ENCODE results near the gene ENOX1. TPM values are rescaled to one million over a fixed set of nuclear protein-coding genes. Genes with fewer than 3 reads are reported as not detected.
"Not testable (repeated sequence)": the region's sequence is repeated elsewhere in the genome, so short reads cannot be mapped to it uniquely, and the experiment has no call there.

ENOX1 gene
- polyA plus RNA-seq, 5 donors: 5.4 to 8.7 (median 6.1) TPM

DNA sequence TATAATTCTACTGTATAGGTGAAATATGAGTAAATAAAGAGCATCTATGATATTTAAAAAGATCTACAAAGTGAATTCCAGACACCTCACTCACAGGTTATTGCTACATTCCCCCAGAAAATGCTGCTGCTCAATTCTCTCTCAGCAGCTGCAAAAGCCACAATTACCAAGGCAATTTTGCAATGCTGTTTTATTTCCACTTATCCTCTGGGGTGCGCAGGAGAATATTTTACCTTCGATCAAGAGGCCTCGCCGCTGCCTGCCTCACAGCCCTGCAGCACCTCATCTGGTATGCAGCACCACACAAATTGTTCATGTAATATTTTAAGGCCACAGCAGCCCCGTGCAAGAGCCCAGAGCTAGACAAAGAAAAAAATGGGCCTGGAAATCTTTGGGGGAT, 430.2 kb downstream of the ENOX1 start:
- no peak for DNase-seq

DNA sequence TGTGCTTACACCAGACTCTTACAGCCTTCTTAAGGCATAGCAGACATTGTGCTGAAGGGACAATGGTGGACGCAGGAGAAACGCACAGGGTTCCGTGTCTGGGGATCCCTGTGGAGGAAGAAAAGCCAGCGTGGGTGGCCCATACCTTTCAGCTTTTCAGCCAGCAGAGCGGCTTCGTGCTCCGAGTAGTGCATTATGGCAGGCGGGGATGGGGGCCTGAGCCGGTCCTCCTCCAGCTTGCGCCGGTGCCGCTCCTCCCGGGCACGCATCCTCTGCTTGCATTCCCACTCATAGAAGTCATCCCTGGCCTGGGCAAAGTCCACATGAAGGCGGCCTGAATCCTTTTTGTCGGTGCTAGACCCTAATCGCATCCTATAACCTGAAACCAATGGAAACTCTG, 431.0 kb downstream of the ENOX1 start:
- no peak for DNase-seq

DNA sequence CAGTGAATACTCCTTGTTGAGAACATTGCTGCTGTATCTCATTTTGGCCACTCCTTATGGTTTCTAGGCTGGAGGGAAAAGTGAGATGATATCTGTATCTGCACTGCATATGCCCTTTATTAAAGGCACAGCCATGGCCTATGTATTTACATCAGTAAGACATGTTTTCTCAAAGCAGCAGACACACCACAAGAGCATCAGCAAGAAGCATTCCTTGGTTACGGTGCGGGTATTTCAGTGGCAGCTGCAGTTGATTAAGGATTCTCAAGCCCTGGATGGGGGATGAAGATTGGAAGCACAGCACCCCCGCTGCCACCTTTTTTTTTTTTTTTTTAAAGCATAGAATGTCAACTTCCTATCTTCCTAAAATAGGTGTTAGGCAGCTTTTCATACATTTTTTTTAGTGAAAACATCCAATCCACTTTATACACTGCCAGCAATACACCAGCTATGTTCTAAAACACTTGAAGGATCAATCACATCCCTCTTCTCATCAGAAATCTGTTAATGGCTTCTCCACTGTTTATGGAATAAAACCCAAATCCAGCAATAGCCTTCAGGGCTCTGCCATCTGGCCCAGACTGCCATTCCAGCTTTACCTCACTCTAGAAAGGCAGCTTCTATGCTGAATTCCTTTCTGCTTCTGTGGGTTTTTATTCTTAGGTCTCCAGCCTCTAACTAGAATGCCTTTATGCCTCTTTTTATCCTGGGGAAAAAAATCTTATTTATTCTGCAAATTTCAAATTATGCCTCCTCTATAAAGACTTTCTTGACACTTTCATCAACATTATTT, 432.4 kb downstream of the ENOX1 start:
- DNase-seq: no peak

DNA sequence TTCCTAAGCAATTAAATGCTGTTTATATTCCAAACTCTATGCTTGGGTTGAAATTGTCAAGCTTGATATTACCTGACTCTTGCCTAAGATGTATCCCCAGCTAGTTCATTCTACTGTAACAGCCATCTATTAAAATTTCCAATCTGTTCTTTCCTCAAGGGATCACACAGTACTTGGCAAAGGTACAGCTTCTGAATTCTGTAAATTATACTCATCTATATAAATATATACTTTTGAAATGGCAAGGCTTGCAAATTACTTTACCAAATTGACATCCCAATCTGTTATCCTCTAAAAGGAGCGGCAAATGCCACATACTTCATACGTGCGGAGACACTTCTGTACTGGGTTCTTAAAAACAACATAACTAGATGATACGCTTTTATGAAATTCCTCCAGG, 433.1 kb downstream of the ENOX1 start:
- DNase-seq: no peak

DNA sequence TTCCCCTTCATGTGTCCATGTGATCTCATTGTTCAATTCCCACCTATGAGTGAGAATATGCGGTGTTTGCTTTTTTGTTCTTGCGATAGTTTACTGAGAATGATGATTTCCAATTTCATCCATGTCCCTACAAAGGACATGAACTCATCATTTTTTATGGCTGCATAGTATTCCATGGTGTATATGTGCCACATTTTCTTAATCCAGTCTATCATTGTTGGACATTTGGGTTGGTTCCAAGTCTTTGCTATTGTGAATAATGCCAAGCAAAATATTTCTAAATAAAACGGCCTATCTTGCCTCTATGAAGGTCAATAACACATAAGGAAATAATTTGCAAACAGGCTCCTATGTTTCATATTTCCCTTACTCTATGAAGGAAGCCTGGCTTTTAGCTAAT, 435.2 kb downstream of the ENOX1 start:
- not testable (repeated sequence) for DNase-seq

DNA sequence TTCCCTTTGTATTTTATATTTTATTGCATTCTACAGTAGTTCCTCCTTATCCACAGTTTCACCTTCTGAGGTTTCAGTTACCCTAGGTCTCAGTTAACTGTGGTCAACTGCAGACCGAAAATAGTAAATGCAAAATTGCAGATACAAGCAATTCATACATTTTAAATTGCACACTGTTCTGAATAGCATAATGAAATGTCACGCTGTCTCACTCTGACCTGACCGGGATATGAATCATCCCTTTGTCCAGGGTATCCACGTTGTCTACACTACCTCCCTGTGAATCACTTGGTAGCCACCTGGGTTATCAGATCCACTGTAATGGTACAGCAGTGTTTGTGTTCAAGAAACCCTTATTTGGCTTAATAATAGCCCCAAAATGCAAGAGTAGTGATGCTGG, 438.4 kb downstream of the ENOX1 start:
- DNase-seq: no peak

DNA sequence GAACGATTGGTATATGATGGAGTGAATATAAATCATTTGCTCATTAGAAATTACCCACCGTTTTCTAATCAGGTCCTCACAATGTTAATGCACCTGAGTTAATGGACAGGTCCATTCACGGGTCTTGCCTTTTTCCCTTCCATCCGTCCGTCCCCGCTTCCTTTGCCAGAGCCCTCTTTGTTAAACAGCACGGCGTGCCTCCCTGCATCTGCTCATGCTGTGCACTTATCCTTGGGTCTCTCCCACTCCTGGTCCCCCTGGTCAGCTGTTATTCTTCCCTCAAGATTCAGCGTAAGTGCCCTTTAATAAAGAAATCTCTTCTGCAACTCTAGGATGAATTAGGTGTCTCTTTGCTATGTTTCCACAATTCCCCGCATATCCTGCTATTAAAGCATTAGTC, 438.9 kb downstream of the ENOX1 start:
- no peak for DNase-seq

DNA sequence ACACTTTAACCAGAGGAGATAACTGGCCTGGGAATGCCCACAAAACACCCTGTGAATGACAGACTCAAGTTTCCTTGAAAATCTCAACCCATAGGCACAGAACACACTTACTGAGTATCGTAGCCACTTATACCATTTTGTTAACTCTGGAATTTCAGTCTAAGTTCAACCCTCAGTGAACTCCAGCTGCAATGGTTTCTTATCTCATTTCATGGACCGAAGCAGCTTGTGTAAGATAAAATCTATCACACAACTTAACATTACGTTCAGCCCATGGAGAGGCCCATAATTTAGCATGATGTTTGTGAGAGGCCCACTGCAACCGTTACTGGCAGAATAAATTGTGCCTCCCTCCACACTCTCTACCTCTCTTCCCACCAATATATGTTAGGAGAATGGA, 440.3 kb downstream of the ENOX1 start:
- DNase-seq: no peak

DNA sequence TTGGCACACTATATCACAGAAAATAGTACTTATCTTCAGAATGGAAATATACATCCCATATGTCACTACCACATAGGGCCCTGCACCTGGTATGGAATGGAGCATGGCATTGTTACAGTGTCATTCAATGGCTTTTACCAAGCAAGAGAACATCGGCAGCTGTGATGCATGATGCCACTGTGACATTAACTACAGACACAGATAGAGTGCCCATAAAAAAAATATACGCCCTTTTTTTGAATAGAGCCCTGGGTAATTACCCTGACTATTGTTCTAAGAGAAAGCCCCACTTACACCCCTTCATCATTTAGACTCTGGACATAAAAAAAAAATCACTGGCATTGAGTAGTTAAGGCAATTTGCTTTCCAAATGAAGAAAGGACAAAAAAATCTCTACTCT, 443.1 kb downstream of the ENOX1 start:
- DNase-seq: no peak

DNA sequence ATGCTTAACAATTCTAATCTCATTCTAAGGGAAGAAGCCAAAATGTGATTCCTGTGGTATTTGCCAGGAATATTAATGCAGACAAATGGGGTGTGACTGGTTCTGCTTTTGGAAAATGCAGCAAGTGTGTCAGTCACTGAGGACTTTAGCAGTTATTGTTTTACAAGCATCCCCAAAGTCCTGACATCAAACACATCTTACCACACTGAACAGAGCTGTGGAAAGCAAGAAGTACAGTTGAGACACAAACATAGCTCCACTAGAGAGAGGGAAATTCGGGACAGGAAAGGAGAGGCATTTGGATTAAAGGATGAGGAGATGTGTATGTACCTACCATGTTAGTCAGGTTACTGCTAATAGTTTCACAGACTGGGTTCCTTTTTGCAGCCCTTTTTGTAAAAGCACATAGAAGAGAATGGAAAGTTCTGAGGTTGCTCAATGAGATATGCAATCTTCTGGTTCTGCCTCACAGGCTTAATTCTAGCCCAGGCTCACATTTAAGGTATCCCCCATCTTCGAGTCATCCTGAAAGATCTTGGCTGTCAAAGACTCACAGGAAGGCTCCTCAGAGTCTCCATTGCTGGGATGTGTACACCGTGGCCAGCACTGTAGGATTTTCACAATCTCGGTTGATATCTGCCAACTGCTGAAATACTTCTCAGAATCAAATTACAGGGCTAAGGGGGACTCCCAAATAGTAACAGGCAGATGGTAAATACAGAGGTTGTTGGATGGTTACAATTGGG, 446.8 kb downstream of the ENOX1 start:
- no peak for DNase-seq

DNA sequence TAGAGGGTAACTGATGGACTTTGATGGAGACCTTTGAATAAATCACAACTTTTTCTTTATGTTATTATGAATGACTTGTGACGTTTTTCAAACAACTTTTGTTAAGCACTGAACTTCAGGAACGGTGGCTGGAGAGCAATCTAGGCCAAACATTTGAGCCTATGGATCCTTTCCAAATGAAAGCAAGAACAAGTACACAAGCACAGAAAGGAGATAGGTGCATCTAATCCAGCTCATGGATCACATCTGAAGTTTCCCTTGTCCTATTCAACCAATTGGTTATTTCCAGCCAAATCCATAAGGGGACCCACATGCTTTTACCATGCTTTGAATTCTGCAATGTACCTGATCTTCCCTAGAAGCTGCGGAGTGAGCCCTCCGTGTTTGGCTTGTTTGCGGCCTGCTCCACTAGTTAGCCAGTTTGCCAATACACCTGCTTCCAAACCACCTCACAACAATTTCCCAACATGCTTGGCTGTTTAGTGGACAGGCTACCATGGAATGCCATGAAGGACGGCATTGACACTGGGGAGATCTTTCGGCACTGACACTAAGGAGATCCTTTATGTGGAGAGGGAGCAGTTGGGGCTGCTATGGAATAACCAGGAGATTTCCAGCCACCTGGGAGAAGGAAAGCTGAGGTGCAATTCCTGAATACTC, 447.5 kb downstream of the ENOX1 start:
- no peak for DNase-seq

DNA sequence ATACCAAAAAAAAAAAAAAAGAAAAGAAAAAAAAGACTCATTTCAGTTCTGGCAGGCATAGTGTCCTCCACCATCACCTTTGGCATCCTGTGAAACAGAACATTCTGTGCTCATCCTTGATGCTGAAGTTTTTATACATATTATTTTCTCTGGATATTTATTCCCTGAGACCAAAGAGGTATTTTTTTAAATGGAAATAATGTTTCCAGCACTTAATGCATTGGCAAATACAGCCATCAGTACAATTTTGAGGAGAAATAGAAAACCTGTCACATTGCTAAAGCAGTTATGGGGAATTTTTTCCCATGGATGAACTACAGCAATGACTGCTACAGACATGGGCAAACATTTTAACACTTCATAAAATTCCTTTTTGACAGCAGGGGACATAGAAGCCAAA, 451.0 kb downstream of the ENOX1 start:
- DNase-seq: no peak

DNA sequence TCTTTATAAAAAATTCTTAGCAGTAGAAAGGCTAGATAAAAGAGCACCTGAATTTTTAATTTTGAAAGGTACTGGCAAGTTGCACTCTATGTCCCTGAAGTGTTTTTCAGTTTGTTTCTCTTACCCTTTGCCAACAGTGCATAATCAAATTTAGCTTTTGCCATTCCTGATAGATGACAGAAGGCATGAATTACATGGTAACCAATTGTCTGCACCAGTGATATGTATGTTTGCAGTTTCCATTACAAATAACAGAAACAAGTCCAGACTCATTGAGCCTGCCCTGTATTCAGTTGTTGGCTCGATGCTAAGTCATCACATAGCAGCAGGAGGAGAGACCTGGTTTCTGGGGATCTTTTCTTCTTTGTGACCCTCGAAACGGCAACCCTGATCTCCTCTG, 453.6 kb downstream of the ENOX1 start:
- no peak for DNase-seq

DNA sequence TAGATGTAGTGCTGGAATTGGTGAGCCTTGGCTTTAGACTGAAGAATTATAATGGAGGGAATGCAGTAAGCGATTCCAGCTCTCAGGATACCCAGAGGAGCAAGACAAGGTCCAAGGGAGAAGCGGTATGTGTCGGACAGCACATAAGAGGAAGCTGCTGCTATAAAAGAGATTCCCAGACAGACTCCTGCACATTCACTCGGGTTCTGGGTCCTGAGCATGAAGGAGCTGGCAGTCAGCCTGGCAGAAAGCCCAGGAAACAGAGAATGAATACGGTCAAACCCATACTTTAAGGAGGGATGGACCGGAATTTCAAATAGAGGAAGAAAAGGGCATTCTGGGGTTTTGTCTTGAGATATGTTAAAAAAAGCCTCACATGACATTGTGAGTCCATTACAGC, 455.1 kb downstream of the ENOX1 start:
- DNase-seq: no peak

DNA sequence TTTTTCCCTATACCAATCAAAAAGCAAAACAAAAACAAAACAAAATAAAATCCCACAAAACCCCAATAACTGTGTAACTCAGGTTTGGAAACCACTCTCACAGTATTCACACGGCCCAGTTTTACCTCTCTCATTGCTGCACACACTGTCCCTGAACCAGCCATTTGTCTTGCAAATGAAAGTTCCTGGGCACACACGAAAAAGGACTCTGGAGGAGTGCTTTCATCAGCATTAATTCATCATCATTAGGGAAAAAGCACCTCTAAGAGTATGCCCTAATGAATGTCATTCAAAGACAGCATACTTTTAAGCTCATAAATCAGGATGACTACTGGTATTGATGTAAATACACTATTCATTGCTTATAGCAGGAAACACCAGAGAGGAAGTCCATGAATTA, 457.1 kb downstream of the ENOX1 start:
- DNase-seq: no peak

DNA sequence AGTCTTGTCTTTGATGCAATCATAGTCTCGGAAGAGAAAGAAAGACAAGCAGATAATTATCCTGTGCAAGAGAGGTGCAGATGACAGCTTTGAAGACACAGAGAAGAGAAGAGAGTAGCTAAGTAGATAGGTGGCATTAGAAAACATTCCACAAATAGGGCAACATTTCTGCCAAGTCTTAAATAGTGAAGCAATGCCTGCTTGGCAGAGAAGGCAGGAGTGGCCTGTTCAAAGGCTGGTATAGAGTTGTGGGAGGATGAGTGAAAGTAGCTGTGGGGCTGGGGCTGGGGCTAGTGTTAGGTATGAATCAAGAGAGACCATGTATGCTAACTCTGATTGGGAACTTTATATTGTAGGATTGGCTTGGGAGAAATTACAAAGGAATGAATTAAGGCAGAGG, 457.9 kb downstream of the ENOX1 start:
- no peak for DNase-seq

DNA sequence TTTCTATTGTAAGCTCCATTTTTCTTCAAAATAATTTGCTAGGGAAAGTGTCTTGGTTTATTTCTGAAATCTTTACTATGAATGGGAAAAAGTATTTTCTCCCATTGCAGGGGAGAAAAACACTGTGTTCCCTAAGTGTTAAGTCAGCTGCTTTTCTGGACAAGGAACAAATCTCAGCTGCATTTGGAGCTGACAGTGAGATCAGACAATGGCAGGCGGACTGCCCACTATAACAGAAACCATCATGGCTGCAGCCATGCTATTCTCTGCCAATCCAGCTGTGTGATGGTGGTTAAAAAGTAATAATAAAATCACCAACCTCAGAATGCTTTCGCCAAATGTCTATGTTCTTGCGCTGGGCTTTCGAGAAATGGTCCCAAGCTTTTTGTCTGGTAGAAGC, 460.7 kb downstream of the ENOX1 start:
- DNase-seq: no peak

DNA sequence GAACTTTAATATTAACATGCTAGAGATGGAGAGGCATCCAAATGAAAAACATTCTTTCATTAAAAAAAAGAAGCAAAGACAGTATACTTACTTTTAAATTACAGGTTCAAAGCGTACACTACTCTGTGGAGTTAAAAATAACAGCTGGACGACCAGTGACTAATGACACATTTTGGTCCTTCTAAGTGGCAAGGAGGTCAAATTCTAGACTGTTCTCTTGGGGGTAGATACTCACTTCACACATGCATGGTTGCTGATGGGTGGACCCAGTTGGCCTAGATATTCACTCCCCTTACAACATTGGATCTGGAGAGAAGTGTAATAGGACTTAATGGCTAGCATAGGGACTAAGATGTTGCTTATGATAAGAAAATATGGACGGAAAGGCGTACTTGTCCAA, 461.1 kb downstream of the ENOX1 start:
- no peak for DNase-seq

DNA sequence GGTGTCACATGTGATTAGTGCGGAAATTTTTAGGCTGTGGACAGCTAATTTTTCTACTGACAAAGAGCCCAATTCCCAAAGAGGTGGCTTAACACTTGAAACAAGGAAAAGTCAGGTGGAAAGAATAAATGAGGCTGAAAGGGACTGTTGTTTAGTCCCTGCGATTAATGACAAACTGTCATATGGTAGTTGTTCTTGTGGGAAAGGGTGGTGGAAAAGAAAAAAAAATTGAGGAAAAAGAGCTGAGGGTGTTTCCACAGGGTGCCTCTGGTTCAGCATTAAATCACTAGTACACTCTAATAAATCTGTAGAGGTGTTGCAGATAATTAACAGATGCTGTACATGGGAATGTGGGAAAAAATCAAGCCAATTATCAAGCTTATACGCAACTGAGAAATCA, 462.6 kb downstream of the ENOX1 start:
- DNase-seq: no peak

DNA sequence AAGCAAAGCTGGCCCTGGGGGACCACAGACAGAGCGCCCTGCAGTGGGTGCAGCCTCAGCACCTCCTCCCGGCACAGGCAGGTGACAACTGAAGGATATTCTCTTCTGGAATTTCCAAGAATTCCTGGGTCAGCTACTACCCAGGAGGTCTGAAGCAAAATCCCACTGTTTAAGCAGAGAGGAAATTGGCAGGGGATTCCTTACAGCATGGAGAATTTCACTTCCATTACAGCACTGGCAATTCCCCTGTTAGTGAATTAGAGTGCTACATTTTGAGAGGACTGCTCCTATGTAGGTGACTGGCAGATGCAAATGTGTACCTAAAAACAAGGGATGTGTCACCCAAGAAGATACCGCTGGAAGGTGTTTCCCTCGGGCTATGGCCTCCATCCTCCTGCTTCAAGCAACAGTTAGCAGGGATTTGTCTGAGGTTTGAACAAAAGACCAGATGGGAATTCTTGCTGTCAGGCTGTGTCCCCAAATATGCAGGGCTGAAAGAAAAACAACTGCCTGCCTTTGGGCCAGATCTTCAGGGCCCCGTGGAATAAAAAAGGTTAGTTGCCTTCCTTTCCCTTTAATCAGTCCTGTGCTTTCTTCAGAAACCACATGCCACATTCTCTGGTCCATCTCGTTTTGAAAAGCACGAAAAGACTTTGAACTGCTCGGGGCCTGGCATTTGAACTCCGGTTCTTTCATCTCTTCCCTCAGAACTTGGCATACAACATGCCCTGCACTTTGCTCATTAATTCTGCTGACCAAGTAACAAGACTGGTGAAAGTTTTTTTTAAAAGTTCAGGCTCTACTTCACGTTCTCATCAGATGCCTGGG, 466.9 kb downstream of the ENOX1 start:
- no peak for DNase-seq

DNA sequence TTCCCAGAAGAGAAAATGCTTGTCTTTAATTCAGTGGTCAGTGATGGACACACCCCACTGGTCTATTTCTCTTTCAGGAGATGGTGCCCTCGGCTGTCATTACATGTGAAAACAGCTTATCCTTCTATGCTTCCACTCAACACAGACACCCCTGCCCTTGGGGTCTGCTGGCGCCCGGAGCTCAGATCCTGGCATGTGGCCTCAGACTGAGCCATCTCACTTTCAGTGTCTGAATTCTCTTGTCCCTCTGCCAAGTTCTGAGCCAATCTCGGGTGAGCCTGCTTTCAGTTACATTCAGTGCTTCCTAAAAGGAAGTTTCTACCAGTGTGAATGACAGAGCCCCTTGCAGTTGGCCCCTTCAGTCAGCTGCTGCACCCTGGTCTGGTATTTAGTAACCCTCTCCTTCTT, 469.8 kb downstream of the ENOX1 start:
- no peak for DNase-seq

DNA sequence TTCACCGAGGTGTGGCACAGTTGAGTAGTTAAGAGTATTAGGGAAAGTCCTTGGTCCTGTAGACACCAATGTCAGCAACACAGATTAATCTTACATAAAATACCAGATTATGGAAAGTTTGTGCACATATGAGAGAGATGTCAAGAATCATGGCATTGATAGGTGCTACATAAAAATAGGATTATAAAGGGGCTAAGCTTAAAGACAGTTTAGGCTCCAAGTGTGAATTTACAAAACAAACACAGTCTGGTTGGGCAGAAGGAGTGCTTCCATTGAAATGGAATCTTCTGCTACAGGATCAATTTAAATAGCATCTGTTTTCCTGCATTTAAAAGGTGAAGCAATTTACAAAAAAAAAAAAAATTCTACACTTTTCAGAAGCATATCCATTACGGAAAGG, 470.5 kb downstream of the ENOX1 start:
- DNase-seq: no peak

All from right lung (tissue), 5 donors.